Measurements from ENCODE around the gene IER3. TPM values are rescaled to one million over a fixed set of nuclear protein-coding genes. Genes with fewer than 3 reads are reported as not detected.

Gene IER3
- total and polyA plus RNA-seq, 2 experiments from 2014 or later, result 19.9 to 21.2 TPM

GRCh38 chr6:30761791-30762429 lies 17.6 kb upstream of the IER3 start:
- Histone ChIP-seq H3K36me3 (ENCODE audit: insufficient read depth) (no peaks in the 10 kb centered on the region), H3K4me1 (ENCODE audit: insufficient read depth) (peaks cover 26% of the 10 kb centered on the region), H3K4me2 (no peak overlapping the region), H3K27me3 (ENCODE audit: insufficient read depth) (no peaks in the 10 kb centered on the region), H3K27ac (ENCODE audit: low read depth) (no peak overlapping the region), H3F3A (replicated peaks; ENCODE audit: low read depth) (no peaks in the 10 kb centered on the region), H4K20me1 (replicated peaks; ENCODE audit: insufficient read depth) (no peaks in the 10 kb centered on the region), H3K79me2 (replicated peaks; ENCODE audit: insufficient read depth) (no peaks in the 10 kb centered on the region), H3K4me3 (no peak overlapping the region), H2AFZ (no peak overlapping the region), H3K9me2 (ENCODE audit: insufficient read depth) (no peaks in the 10 kb centered on the region)
- DNase-seq (ENCODE audit: low spot score) (no peak), ATAC-seq (no peak)
- peaks cover 12% of the 10 kb centered on the region for H3K27me3 Mint-ChIP-seq (ENCODE audit: insufficient read depth, low read depth, poor library complexity)
- no peak overlapping the region for H3K4me3 Mint-ChIP-seq
- H3K4me1 Mint-ChIP-seq, result peaks cover 40% of the 10 kb centered on the region
- TF ChIP-seq NANOG (IDR thresholded peaks at IDR 0.05; ENCODE audit: borderline replicate concordance), result no peak
- TF ChIP-seq STAT1 (IDR thresholded peaks at IDR 0.05; ENCODE audit: unreplicated experiment), result no peak
- no peak for TF ChIP-seq EZH2phosphoT487 (IDR thresholded peaks at IDR 0.05; ENCODE audit: unreplicated experiment)
- TF ChIP-seq ZNF462 (CRISPR knock-in tag; IDR thresholded peaks at IDR 0.05), result no peak
- no peak for TF ChIP-seq ETS1 (IDR thresholded peaks at IDR 0.05)
- H3K9me3 Mint-ChIP-seq, result no peaks in the 10 kb centered on the region; the same call in 2 of the 3 replicates
- H3K36me3 Mint-ChIP-seq (ENCODE audit: low read depth), result no peaks in the 10 kb centered on the region
- H3K27ac Mint-ChIP-seq, result no peak overlapping the region
